HG03575 (cell line): ENCODE results near the gene UQCRQ.

Source experiments
- ATAC-seq: cut with Tn5 transposase; IDR thresholded peaks from one replicate; pipeline ENCODE4 v1.9.1; 2021; ENCODE audit not compliant: unreplicated experiment, insufficient number of reproducible peaks, low FRiP score; ENCODE audit errors: extremely low read depth

UQCRQ gene

DNA sequence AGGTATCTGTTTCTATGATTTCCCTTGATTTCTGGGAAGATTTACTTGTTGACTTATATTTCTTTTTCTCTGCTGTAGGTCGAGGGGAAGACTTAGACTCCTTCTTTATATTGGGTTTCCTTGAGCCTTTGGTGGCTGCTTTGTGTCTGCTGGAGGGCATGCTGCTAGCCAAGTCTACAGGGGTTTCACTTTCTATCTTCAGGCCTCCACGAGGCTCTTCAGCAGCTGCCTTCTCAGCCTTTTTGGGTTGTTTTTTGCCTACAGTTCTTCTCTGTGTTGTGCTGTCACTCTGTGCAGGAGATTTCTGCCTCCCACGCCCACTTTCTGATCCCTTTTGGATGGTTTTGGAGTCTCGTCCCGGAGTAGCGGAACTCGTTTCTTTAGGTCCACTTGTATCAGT, 30.2 kb downstream of the UQCRQ start:
- no peak for ATAC-seq

DNA sequence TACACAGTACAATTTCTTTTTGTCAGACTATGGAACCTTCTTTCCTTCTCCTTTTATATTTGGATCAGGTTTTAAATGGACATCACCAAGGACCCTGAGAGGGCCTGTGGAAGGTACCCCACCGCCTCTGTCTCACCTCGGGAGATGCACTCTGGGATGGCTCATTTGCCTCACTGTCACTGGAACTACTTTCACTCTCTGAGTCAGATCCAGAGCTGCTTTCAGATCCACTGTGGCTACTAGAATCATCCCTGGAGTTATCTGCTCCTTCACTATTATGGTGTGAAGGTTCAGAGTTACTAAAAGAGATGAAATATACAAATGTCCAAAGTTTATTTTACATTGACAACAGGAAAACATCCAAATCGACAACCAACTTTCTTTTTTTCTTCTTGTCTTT, 31.7 kb downstream of the UQCRQ start:
- ATAC-seq = no peak

GRCh38 chr5:132901036-132901435, 34.6 kb downstream of the UQCRQ start:
- no peak for ATAC-seq

GRCh38 chr5:132901730-132902129, 35.3 kb downstream of the UQCRQ start:
- no peak for ATAC-seq

GRCh38 chr5:132905938-132906337, 39.5 kb downstream of the UQCRQ start:
- ATAC-seq = no peak

GRCh38 chr5:132907161-132907560, 40.7 kb downstream of the UQCRQ start:
- ATAC-seq = no peak

GRCh38 chr5:132909702-132910101, 43.3 kb downstream of the UQCRQ start:
- ATAC-seq = no peak

DNA sequence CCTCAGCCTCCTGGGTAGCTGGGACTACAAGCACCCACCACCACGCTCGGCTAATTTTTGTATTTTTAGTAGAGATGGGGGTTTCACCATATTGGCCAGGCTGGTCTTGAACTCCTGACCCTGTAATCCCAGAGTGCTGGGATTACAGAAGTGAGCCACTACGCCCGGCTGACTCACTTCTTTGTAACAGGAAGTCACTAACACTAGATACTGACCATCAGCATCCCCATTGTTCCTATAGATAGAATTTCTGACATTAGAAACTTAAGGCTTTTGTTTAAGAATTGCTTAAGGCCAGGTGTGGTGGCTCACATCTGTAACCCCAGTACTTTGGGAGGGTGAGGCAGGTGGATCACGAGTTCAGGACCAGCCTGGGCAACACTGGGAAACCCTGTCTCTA, 49.2 kb downstream of the UQCRQ start:
- ATAC-seq = no peak

DNA sequence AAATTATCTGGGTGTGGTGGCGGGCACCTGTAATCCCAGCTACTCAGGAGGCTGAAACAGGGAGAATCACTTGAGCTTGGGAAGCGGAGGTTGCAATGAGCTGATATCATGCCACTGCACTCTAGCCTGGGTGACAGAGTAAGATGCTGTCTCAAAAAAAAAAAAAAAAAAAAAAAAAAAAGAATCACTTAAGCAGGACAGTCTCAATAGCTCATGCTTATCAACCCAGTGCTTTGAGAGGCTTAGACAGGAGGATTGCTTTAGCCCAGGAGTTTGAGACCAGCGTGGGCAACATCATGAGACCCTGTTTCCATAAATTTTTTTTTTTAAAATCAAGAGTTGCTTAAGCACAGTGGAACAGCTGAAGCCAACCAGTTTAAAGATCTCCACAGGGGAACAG, 49.6 kb downstream of the UQCRQ start:
- no peak for ATAC-seq
